GM12872 (cell line): ENCODE measurements around the gene GREM2.

Source experiments
- TF ChIP-seq, protein P1 (sequence below): IDR thresholded peaks from 3 replicates; pipeline ENCODE4 v1.5.1; 2011; ENCODE audit warnings: low read depth, mild to moderate bottlenecking, low read length, moderate library complexity; ENCODE audit not compliant: insufficient read depth

The GREM2 gene

GRCh38 chr1:240598216-240599001 is 13.5 kb downstream of the GREM2 start:
- TF ChIP-seq, protein P1, sequence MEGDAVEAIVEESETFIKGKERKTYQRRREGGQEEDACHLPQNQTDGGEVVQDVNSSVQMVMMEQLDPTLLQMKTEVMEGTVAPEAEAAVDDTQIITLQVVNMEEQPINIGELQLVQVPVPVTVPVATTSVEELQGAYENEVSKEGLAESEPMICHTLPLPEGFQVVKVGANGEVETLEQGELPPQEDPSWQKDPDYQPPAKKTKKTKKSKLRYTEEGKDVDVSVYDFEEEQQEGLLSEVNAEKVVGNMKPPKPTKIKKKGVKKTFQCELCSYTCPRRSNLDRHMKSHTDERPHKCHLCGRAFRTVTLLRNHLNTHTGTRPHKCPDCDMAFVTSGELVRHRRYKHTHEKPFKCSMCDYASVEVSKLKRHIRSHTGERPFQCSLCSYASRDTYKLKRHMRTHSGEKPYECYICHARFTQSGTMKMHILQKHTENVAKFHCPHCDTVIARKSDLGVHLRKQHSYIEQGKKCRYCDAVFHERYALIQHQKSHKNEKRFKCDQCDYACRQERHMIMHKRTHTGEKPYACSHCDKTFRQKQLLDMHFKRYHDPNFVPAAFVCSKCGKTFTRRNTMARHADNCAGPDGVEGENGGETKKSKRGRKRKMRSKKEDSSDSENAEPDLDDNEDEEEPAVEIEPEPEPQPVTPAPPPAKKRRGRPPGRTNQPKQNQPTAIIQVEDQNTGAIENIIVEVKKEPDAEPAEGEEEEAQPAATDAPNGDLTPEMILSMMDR = no peak

GRCh38 chr1:240597153-240597745 is 14.7 kb downstream of the GREM2 start:
- TF ChIP-seq, protein P1 = no peak

DNA sequence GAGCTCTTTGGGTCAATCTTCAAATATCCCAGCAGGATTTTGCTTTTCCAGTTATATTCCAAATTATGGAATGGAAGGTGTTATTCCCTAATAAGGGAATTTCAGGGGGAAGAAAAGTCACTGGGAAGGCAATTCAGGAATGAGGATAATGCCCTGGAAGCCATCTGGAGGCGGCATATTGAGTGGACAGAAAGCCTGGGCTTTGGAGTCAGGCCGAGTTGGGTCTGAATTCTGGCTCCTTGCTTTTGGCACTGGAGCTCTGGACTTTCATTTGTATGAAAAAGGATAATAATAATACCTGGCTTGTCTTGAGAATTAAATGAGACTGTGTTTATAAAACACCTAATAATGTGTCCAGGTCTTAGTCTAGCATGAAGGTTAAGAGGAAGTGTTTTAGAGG is 16.5 kb downstream of the GREM2 start:
- TF ChIP-seq, protein P1 = no peak

DNA sequence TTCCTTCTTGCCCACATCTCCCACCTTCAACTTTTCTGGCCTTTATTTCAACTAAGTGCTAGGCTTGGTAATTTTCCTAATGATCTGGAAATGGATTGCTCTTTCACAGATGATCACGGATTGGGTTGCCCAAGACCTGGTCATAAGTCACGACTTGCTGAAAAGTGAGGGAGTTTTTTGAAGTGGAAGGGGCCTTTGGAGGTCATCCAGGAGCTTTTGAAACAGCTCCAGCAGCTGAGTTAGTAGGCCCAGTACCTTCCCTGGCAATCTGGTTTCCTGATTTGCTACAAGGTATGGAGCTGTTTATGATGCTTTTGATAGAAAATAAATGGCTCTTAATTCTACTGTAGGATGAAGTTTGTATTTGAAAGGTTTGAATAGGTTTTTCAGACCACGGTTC is 20.4 kb downstream of the GREM2 start:
- TF ChIP-seq, protein P1 = no peak

DNA sequence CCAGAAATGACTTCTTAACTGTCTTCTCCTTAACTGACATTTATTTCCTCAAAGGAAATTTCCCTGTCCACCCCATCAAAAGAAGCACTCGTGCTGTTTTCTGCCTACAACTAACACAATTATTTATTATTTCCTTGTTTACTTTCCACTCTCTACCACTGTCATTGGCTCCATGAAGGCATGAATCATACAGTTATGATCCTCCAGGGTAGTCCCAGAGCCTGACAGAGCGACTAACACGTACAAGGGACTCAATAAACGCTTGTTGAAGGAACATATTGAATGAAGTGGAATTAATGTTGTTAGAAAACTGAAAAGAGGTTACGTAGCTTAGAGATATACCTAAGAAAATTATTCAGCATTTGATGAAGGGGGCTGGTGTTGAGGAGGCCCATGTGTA is 20.9 kb downstream of the GREM2 start:
- TF ChIP-seq, protein P1 = no peak

- TF ChIP-seq, protein P1 = no peak
Measured at GRCh38 chr1:240589585-240590110, 22.3 kb downstream of the GREM2 start.

DNA sequence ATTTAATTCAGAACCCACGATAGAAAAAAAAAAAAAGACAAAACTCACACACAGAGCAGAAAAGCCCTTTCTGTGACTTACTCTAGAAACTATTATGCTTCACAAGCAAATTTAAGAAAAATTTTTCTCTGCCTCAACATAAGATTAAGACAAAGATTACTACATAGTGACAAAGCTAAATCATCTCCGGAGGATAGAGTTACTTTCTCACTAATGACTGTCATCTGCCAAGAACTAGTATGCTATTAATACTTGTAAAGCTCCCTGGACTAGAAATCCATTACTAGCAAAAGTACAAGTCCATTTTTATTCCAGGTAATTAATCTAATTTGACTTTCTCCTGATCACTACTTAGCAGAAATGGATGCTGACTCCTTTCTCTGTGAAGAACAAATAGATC is 25.9 kb downstream of the GREM2 start:
- TF ChIP-seq, protein P1 = no peak
